Heart right ventricle (tissue), 16 donors: Measurements from ENCODE around the gene C10orf67. TPM values are rescaled to one million over a fixed set of nuclear protein-coding genes. Genes with fewer than 3 reads are reported as not detected.

Experiments used
- ATAC-seq, 8 donors: fragments of 200-7000 bp; cut with Tn5 transposase; one replicate each; pipeline ENCODE4 v1.9.1; 2020; ENCODE audit warnings: mild to moderate bottlenecking in 8 of 8, moderate library complexity in 8 of 8, moderate number of reproducible peaks in 1 of 8
- DNase-seq, 2 donors: peaks; one replicate each; pipeline ENCODE4 v3.0.0-alpha.2; 2020
- H3K27ac ChIP-seq, 10 donors: fragments of 200-600 bp; sonication (generic) in 2 of 10; one replicate each; pipeline versions ENCODE4 v1.5.0 to v1.8.0; 2020 to 2022; ENCODE audit warnings: mild to moderate bottlenecking in 3 of 10
- H3K27me3 ChIP-seq, 7 donors: fragments of 200-600 bp; one replicate each; pipeline ENCODE4 v1.8.0; 2021 to 2022; ENCODE audit warnings: mild to moderate bottlenecking in 2 of 7
- H3K36me3 ChIP-seq, 9 donors: fragments of 200-600 bp; sonication (generic) in 1 of 9; one replicate each; pipeline versions ENCODE4 v1.5.0 to v1.8.0; 2020 to 2022; ENCODE audit warnings: mild to moderate bottlenecking in 2 of 9
- H3K4me1 ChIP-seq, 9 donors: fragments of 200-600 bp; sonication (generic) in 1 of 9; one replicate each; pipeline versions ENCODE4 v1.5.0 to v1.8.0; 2020 to 2022; ENCODE audit warnings: mild to moderate bottlenecking in 4 of 9
- H3K4me3 ChIP-seq, 10 donors: fragments of 200-600 bp; sonication (generic) in 2 of 10; one replicate each; pipeline versions ENCODE4 v1.5.0 to v1.8.0; 2020 to 2022; ENCODE audit warnings: mild to moderate bottlenecking in 7 of 10, moderate library complexity in 2 of 10
- H3K9me3 ChIP-seq, 11 donors: fragments of 200-600 bp in 10 of 11; sonication (generic) in 2 of 11; one replicate each; pipeline versions ENCODE4 v1.5.0 to v1.8.0; 2013 to 2022; ENCODE audit warnings: mild to moderate bottlenecking in 2 of 11, control low read depth in 1 of 11, moderate library complexity in 1 of 11
- WGBS, 2 donors: extraction: QIAGEN DNeasy Blood & Tissue Kit; methylation state at CpG; one replicate each; pipeline ENCODE4 v1.1.7; 2013; ENCODE audit warnings: inconsistent platforms in 1 of 2; 5-methylcytosine and 5-hydroxymethylcytosine counted together
- intact Hi-C, 10 donors: fragments of 100-400 bp; cut with DNase I; formaldehyde crosslinking; loops; one replicate each; pipeline versions ENCODE4 v1.11.1 to v1.14.2; 2022
- polyA plus RNA-seq, 2 donors: library from polyadenylated mRNA; stranded (reverse); fragments of 200-250 nt; gene quantifications; one replicate each; pipeline ENCODE4 v1.2.3, GENCODE V29; 2013
- total RNA-seq, 10 donors: library from RNA; stranded (reverse); fragmentation: NEBNext Ultra II Directional in 3 of 10; extraction: Animal tissue kit (Norgen Biotek cat#: 25700) in 3 of 10; gene quantifications; one replicate each; pipeline versions ENCODE4 v1.2.1 to v1.2.4, GENCODE V29; 2021 to 2023
- TF ChIP-seq, protein P1 (sequence below), 9 donors: fragments of 200-600 bp; sonication (generic) in 2 of 9; IDR thresholded peaks; one replicate each; pipeline versions ENCODE4 v1.5.0 to v1.8.0; 2021 to 2022; ENCODE audit warnings: antibody characterized with exemption in 9 of 9, mild to moderate bottlenecking in 5 of 9, moderate library complexity in 1 of 9
- donor health status: Arrhythmogenic right ventricular cardiomyopathy.
- donor health status: ischemic (EF 13 %, LVEDD 7.1; RV severe dilation, severe dysfunction).
- donor health status: healthy with polysubstance abuse.
- donor health status: DM: no; HTN: yes; CAD: no.
- donor health status: DM: no; HTN: no; CAD: no.
- donor health status: ischemic (EF 25% LVEDD 6.9; RV normal size, moderate dysfunction).
- donor health status: ischemic (EF 25% LVEDD 5.7; RV mildly dilated, moderate dysfunction).
- donor health status: healthy.
- donor health status: DM: yes; HTN: yes; CAD: no.
- donor health status: Ischemic cardiomyopathy.
- donor health status: ischemic (EF 35%, LVEDD 5.7; RV mildly dilated, moderate dysfunction).
- donor health status: nonischemic (EF 11% LVEDD 7.7; RV severe dilation, severe dysfunction).
- donor health status: DM: yes; HTN: yes; CAD: no.
- donor health status: PGD.
- donor health status: ischemic (EF 29% LVEDD 5.4; RV normal size, mild dysfunction).
- donor health status: nonischemic (EF 23%, LVEDD 6.1; RV moderate dilation, normal function).

Gene C10orf67
- total and polyA plus RNA-seq, 12 donors: 0.15 to 1.5 (median 0.40) TPM

DNA sequence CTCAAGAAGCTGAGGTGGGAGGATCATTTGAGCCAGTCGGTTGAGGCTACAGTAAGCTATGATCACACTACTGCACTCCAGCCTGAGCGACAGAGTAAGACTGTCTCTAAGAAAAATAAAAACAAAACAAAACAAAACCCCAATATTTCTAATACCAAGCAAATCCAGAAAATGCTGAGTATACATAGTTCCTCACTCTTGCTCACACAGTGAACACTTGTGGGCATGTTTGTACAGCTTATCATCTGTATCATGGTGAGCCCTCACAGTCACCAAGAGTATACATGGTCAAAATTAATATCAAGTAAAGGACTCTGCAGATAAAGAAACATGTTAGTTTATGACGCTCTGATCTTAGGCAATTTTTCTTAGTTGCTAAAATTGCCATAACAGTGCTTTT lies 41.5 kb upstream of the C10orf67 start:
- ATAC-seq (no peak), DNase-seq (no peak)
- 95 to 97% methylated on average over 3 of the region's 3 CpGs for WGBS, 2 donors
- no peak overlapping the region for H3K4me3 ChIP-seq
- no peaks in the 10 kb centered on the region for H3K4me1 ChIP-seq
- H3K27ac ChIP-seq: no peak overlapping the region
- no peaks in the 10 kb centered on the region for H3K36me3 ChIP-seq
- intact Hi-C loops: no loop called here
- TF ChIP-seq, protein P1, sequence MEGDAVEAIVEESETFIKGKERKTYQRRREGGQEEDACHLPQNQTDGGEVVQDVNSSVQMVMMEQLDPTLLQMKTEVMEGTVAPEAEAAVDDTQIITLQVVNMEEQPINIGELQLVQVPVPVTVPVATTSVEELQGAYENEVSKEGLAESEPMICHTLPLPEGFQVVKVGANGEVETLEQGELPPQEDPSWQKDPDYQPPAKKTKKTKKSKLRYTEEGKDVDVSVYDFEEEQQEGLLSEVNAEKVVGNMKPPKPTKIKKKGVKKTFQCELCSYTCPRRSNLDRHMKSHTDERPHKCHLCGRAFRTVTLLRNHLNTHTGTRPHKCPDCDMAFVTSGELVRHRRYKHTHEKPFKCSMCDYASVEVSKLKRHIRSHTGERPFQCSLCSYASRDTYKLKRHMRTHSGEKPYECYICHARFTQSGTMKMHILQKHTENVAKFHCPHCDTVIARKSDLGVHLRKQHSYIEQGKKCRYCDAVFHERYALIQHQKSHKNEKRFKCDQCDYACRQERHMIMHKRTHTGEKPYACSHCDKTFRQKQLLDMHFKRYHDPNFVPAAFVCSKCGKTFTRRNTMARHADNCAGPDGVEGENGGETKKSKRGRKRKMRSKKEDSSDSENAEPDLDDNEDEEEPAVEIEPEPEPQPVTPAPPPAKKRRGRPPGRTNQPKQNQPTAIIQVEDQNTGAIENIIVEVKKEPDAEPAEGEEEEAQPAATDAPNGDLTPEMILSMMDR (IDR thresholded peaks at IDR 0.05): no peak
- H3K9me3 ChIP-seq: no peaks in the 10 kb centered on the region
- H3K27me3 ChIP-seq: no peaks in the 10 kb centered on the region

DNA sequence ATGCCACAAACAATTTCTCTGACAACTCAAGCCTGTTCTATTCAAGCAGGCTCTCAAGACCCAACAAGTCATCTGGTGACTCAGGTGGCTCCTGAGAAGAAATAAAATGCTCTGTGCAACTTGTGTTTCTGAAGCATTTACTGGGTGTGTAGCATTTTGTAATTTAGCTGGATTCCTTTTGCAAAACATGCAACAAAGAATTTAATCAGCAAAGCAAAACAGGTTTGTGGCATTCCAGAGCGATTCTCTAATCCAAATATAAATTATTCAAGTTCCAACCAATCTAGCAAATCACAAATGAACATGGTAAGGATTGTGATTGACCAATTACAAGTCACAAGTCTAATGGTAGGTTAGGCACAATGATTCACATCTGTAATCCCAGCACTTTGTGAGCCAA lies 39.8 kb upstream of the C10orf67 start:
- Histone ChIP-seq H3K4me1 (peaks cover 0 to 7% (median 0%) of the 10 kb centered on the region in 9 donors), H3K27me3 (no peaks in the 10 kb centered on the region), H3K27ac (no peak overlapping the region), H3K4me3 (no peak overlapping the region), H3K36me3 (no peaks in the 10 kb centered on the region), H3K9me3 (no peaks in the 10 kb centered on the region)
- WGBS, 2 donors: 82 to 94% methylated on average over 1 of the region's 1 CpG
- TF ChIP-seq, protein P1 (IDR thresholded peaks at IDR 0.05): no peak
- DNase-seq: no peak
- intact Hi-C loops: no loop called here
- no peak for ATAC-seq

DNA sequence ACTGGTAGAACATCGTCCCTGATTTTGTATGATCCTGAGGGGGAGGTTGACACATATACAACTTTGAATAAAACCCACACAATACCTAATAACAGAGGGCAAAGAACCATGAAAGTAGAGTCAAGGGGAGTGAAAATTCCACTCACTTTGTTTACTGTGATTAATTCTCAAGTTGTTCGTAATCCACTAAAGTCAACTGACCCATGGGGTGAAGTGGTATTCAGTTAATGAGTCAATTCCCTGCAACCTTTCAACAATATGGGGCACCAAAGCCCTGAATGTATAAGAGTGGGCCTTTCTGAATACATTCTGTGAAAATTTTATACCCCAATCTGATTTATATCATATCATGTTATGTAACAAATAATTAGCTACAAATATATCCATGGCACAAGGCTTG lies 39.0 kb upstream of the C10orf67 start:
- H3K27me3 ChIP-seq: no peaks in the 10 kb centered on the region
- H3K36me3 ChIP-seq: no peaks in the 10 kb centered on the region
- 89 to 92% methylated on average over 2 of the region's 2 CpGs for WGBS, 2 donors
- no peak overlapping the region for H3K27ac ChIP-seq
- H3K9me3 ChIP-seq: no peaks in the 10 kb centered on the region
- TF ChIP-seq, protein P1 (IDR thresholded peaks at IDR 0.05): no peak
- no peak for DNase-seq
- H3K4me1 ChIP-seq: peaks cover 0 to 12% (median 0%) of the 10 kb centered on the region in 9 donors
- H3K4me3 ChIP-seq: no peak overlapping the region
- intact Hi-C loops: no loop called here
- no peak for ATAC-seq

DNA sequence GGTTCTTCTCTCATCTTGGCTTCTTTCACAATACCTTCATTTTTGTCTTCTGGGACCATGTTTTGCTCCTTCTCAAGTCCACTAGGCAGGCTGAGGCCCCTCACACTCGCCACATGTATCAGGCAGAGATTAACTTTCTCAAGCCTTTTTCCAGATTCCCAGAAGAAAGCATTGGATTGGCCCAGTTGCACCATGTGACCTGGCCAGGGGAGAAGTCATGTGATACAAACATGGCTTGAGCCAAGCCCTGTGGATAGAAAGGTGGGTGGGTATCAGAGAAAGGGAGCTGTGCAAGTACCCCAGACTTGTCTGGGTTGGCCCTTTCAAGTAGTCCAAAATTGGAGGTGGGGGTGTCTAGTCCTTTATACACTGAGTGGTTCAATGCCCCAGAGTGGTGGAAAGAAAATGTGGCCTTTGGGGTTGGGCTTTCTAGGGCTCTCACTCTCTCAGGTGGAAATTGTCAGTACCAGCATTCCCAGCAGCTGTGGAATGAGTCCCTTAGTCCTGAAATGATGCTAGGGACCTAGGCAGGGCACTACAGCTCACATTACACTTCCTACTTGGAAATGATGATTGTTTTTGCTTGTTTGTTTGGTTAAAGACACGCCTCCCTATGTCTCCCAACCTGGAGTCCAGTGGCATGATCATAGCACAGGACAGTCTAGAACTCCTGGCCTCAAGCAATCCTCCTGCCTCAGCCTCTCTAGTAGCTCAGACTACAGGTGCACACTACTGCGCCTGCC lies 36.9 kb upstream of the C10orf67 start:
- intact Hi-C loops: no loop called here
- Histone ChIP-seq H3K9me3 (no peaks in the 10 kb centered on the region), H3K4me3 (no peak overlapping the region), H3K27ac (no peak overlapping the region), H3K27me3 (no peaks in the 10 kb centered on the region), H3K4me1 (peaks cover 0 to 17% (median 0%) of the 10 kb centered on the region in 9 donors), H3K36me3 (no peaks in the 10 kb centered on the region)
- TF ChIP-seq, protein P1 (IDR thresholded peaks at IDR 0.05): no peak
- WGBS, 2 donors: 83 to 84% methylated on average over 3 of the region's 3 CpGs
- no peak for DNase-seq
- no peak for ATAC-seq
